ENCODE results near the gene DPP7.

Gene DPP7

DNA sequence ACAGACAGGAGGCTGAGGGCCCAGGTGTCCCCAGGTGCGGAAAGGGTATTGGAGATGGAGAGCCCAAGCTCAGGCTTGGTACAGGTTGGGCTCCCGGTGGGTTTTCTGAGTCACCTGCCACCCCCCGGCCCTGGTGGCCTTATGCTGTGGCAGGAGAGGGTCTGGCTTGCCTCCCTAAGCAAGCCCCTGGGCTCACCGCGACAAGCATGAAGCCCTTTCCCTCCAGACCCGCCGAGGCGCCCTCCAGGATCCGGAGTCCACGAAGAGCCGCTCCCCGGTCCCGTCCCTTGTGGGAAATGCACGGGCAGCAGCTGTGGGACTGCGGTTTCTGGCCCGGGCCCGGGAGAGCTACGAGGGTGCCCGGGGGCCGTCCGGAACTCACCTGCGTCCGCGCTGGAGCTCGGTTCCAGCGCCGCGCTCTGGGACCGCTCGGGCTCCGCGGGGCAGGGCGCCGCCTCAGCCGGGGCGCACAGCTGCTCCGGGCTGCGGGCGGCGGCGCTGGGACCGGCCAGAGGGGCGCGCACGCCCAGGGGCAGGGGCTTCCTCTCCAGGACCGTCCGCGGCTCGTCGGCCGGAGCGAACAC lies 44.9 kb downstream of the DPP7 start (continued):
- TF ChIP-seq ZFP69B (tag by site-specific recombination; IDR thresholded peaks at IDR 0.05) (no peak), WT1 (tag by site-specific recombination; IDR thresholded peaks at IDR 0.05) (no peak), ZNF362 (tag by site-specific recombination; IDR thresholded peaks at IDR 0.05) (no peak), RBAK (tag by site-specific recombination; IDR thresholded peaks at IDR 0.05) (no peak), ZEB2 (tag by site-specific recombination; IDR thresholded peaks at IDR 0.05) (peak; percentile 42; the same call in 1 of the 2 replicates), KLF7 (tag by site-specific recombination; IDR thresholded peaks at IDR 0.05; ENCODE audit: borderline replicate concordance) (no peak), ZNF580 (tag by site-specific recombination; IDR thresholded peaks at IDR 0.05) (no peak), ZBTB20 (tag by site-specific recombination; IDR thresholded peaks at IDR 0.05) (peak; percentile 61; the same call in 1 of the 2 replicates), GLIS1 (tag by site-specific recombination; IDR thresholded peaks at IDR 0.05) (no peak), ZNF513 (tag by site-specific recombination; IDR thresholded peaks at IDR 0.05) (no peak), ZNF239 (tag by site-specific recombination; IDR thresholded peaks at IDR 0.05) (no peak), MYNN (tag by site-specific recombination; IDR thresholded peaks at IDR 0.05; ENCODE audit: borderline replicate concordance) (no peak), KLF1 (tag by site-specific recombination; IDR thresholded peaks at IDR 0.05) (no peak), TRIM28 (IDR thresholded peaks at IDR 0.05; ENCODE audit: borderline replicate concordance, low read length) (no peak), ZNF223 (tag by site-specific recombination; IDR thresholded peaks at IDR 0.05) (no peak), KLF17 (tag by site-specific recombination; IDR thresholded peaks at IDR 0.05) (no peak), ZBTB1 (tag by site-specific recombination; IDR thresholded peaks at IDR 0.05) (no peak), ZFHX2 (tag by site-specific recombination; conservative IDR thresholded peaks at IDR 0.05) (no peak), ZNF26 (tag by site-specific recombination; IDR thresholded peaks at IDR 0.05) (no peak), ZNF292 (tag by site-specific recombination; IDR thresholded peaks at IDR 0.05; ENCODE audit: borderline replicate concordance, low read depth) (no peak; the same call in 1 of the 2 replicates), ZNF600 (tag by site-specific recombination; IDR thresholded peaks at IDR 0.05) (peak; percentile 40; the same call in 1 of the 2 replicates), ZNF48 (tag by site-specific recombination; IDR thresholded peaks at IDR 0.05) (no peak), ZNF184 (tag by site-specific recombination; IDR thresholded peaks at IDR 0.05) (no peak), ZNF623 (tag by site-specific recombination; IDR thresholded peaks at IDR 0.05) (no peak), ZNF398 (tag by site-specific recombination; IDR thresholded peaks at IDR 0.05) (no peak), ZSCAN16 (tag by site-specific recombination; IDR thresholded peaks at IDR 0.05) (no peak), ZNF138 (tag by site-specific recombination; IDR thresholded peaks at IDR 0.05; ENCODE audit: borderline replicate concordance) (no peak), ZBTB21 (tag by site-specific recombination; IDR thresholded peaks at IDR 0.05) (no peak), ZBTB6 (tag by site-specific recombination; IDR thresholded peaks at IDR 0.05) (peak; percentile 87), HOXD13 (CRISPR knock-in tag; IDR thresholded peaks at IDR 0.05; ENCODE audit: borderline replicate concordance) (no peak), ZNF658 (tag by site-specific recombination; IDR thresholded peaks at IDR 0.05) (no peak)
